ENCODE data around the gene TUBB4A.

The TUBB4A gene

GRCh38 chr19:6495947-6496346, 6.2 kb downstream of the TUBB4A start:
- DNase-seq (ENCODE audit: low read depth in 4 of 4, low spot score in 1 of 4) = no peak

DNA sequence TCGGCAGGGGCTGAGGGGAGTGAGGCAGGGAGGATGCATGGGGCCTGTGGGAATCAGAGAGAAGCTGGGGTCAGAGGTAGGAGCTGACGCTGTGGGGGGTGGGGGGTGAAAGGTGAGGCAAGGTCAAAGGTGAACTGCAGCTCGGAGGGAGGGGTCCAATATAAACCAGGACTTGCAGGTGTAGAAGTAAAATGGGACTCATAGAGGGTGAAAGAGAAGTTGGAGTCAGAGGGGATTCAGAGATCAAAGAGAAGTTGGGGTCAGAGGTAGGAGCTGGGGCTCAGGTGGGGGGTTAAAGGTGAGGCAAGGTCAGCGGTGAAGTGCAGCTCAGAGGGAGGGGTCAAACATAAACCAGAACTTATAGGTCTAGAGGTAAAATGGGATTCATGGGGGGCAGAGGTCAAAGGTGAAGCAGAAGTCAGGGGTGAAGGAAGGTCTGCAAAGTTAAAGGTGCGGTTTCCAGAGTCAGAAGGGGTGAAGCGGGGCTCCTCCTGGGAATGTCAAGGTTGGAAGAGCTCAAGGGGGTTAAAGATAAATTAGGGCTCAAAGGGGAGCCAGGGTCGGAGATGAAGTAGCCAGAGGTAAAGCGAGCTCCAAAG, 7.6 kb downstream of the TUBB4A start:
- DNase-seq (ENCODE audit: low read depth in 4 of 4, low spot score in 1 of 4) = no peak

- no peak for DNase-seq (ENCODE audit: low read depth in 4 of 4, low spot score in 1 of 4)
Measured at GRCh38 chr19:6491802-6492592, 10.1 kb downstream of the TUBB4A start.

- DNase-seq (ENCODE audit: low read depth in 4 of 4, low spot score in 1 of 4) = no peak
Measured at GRCh38 chr19:6490134-6490533, 12.0 kb downstream of the TUBB4A start.

DNA sequence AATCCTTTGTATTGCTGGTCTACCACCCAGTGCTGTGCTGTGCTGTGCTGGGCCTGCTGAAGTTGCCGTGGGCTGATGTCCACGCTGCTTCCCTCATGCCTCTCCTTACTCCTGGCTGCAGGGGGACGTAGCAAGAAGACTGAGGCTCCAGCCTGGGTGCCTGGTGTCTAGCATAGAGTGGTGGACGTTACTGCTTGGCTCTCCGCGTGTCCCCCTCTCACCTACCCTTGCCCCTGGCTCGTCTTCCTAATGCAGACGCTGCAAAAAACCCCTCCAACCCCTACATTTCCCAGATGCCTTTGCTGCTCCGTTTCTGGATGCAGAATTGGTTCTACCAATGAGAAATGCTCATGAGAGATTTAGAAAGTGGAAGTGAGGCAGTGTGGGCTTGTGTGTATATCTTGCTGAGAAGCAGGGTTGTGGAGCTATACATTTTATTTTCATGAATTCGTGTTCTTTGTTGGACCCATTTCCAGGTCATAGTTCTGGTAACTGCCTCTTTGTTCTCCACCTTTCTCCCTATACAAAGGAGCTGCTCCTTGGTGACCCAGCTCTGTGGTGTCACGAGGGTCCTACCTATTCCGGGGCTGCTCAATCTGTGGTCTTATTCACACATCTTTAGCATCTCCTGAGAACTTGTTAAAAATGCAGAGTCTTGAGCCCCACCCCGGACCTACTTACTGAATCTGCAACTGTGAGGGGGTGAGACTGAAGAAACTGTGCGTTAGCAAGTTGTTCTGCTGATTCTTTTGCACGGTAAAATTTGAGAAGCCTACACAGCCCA, 12.6 kb downstream of the TUBB4A start:
- DNase-seq (ENCODE audit: low read depth in 4 of 4, low spot score in 1 of 4) = no peak

DNA sequence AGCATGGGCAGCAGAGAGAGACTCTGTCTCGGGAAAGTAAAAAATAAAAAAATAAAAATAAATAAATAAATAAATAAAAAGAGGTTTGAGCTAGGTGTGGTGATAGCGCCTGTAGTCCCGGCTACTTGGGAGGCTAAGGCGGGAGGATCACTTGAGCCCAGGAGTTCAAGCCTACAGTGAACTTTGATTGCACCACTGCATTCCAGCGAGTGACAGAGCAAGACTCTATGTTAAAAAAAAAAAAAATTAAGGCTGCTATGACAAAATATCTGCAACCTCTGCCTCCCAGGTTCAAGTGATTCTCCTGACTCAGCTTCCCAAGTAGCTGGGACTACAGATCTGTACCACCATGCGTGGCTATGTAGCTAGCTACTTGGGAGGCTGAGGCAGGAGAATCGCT, 17.3 kb downstream of the TUBB4A start:
- no peak for DNase-seq (ENCODE audit: low read depth in 4 of 4, low spot score in 1 of 4)

GRCh38 chr19:6484230-6484629, 17.9 kb downstream of the TUBB4A start:
- DNase-seq (ENCODE audit: low read depth in 4 of 4, low spot score in 1 of 4) = no peak

DNA sequence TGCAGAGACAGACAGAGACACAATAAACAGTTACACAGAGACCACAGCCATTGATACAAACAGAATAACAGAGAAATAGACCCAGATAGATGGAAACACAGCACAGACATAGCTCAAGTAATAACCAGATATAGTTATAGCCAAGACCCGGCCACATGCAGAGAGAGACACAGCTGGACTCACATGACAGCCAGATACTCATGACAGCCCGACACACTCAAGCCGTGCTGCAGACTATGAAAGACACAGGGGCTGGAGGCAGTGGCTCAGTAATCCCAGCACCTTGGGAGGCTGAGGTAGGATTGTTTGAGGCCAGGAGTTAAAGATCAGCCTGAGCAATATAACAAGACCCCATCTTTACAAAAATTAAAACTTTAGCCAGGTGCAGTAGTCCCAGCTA, 18.9 kb downstream of the TUBB4A start:
- DNase-seq (ENCODE audit: low read depth in 4 of 4, low spot score in 1 of 4) = no peak

- no peak for DNase-seq (ENCODE audit: low read depth in 4 of 4, low spot score in 1 of 4)
Measured at GRCh38 chr19:6482343-6482686, 19.8 kb downstream of the TUBB4A start.

GRCh38 chr19:6481541-6482342, 20.4 kb downstream of the TUBB4A start, which contains the start of gene DENND1C:
Gene DENND1C (minus strand): TSS chr19:6481787. CDS start chr19:6481695, 92 bp downstream.
- peak in 3 of 4 experiments; percentile 34 to 63 (median 49) for DNase-seq (ENCODE audit: low read depth in 4 of 4, low spot score in 1 of 4)

- DNase-seq (ENCODE audit: low read depth in 4 of 4, low spot score in 1 of 4) = no peak
Measured at GRCh38 chr19:6480848-6481415, 21.2 kb downstream of the TUBB4A start.

DNA sequence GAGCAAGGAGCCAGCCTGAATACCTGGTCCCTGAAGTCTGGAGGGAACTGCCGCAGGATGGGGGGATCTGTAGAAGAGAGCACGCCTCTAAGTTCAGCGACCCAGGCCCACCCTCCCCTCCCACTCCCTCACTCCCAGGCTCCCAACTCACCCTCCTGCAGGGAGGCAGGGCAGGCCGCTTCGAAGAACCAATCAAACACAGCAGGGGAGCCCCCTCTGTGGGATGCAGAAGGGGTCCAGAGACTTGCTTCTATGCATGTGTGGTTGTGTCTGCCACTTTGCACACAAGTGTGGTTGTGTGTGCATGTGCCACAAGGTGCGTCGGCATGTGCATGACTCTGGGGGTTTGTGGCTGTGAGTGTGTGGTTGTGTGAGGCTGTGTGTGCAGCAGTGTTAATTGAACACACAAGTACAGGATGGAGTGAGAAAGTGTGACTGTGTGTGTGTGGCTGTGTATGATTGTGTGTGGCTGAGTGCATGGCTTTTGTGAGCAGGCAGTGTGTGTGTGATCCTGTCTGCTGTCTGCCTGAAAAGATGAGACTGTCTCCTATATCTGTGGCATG, 22.2 kb downstream of the TUBB4A start:
- DNase-seq (ENCODE audit: low read depth in 4 of 4, low spot score in 1 of 4) = no peak

DNA sequence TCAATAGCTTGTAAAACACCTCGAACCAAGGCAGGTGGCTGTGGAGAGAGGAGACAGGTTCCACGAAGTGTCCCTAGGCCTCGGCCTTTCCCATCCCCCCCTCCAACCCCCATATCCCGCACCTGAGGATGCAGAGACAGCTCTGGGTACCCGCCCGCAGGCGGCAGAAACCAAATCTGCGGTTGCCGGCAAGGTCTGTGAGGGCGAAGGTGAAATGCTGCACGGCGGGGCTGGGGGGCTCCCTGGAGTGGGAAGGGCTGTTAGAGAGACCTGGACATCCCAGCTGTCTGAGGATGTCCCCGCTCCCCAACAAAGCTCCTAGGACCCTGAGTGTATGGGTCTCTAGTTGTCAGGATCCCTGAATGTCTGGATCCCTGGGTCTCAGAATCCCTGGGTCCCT, 23.3 kb downstream of the TUBB4A start:
- no peak for DNase-seq (ENCODE audit: low read depth in 4 of 4, low spot score in 1 of 4)

DNA sequence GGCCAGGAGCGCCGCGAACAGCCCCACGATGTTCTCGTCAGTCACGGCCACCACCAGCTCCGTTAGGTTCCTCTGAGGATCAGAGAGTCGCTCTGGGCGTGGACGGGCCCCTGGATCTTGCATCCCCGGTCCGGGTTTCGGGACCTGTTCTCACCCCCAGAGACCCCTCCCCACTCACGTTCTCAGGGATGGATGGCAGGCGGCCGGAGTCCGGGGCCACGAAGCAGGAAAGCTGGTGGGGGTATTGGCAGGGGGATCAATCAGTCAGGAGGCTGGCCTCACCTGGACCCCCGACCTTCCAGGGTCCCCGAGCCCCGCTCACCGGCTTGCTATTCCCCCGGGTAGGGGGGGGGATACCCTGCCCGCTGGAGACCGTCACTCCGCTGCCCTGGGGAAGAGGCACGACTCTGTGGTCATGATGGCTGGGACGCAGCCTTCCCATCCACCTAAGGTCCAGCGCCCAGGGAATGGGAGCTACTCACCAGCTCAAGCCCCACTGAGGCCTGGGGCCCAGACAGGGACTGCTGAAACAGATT, 25.1 kb downstream of the TUBB4A start:
- DNase-seq (ENCODE audit: low read depth in 4 of 4, low spot score in 1 of 4) = no peak

DNA sequence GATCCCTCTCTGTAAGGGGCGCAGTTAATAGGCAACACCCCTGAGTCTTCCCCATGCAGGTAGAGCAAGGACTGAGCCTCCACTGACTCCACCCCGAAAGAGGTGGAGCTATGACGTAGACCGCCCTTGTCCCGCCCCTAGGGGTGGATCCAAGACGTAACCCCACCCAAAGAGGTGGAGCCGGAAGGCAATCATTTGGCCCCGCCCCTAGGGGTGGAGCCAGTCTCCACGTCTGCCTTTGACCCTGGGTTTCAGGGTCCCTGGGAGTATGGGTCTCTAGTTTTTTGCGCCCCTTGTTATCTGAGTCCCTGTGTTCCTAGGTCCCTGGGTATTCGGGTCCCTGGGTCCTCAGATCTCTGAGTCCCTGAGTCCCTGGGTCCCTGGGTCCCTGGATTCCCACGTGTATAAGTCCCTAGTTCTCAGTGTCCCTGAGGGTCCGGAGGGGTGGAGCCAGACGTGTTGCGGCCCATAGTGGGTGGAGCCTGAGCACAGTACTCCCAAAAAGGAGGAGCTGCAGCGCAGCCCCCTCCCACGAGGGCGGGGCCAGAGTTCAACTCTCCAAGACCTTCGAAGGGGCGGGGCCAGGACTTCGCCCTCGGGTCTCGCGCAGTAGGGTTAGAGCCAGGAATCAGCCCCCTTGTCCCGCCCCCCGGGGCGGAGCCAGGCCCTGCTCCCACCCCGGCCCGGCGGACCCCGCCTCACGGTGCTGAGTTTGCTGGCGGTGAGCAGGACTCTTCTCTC, 25.8 kb downstream of the TUBB4A start:
- peak; percentile 37 to 53 (median 44) for DNase-seq (ENCODE audit: low read depth in 4 of 4, low spot score in 1 of 4)

DNA sequence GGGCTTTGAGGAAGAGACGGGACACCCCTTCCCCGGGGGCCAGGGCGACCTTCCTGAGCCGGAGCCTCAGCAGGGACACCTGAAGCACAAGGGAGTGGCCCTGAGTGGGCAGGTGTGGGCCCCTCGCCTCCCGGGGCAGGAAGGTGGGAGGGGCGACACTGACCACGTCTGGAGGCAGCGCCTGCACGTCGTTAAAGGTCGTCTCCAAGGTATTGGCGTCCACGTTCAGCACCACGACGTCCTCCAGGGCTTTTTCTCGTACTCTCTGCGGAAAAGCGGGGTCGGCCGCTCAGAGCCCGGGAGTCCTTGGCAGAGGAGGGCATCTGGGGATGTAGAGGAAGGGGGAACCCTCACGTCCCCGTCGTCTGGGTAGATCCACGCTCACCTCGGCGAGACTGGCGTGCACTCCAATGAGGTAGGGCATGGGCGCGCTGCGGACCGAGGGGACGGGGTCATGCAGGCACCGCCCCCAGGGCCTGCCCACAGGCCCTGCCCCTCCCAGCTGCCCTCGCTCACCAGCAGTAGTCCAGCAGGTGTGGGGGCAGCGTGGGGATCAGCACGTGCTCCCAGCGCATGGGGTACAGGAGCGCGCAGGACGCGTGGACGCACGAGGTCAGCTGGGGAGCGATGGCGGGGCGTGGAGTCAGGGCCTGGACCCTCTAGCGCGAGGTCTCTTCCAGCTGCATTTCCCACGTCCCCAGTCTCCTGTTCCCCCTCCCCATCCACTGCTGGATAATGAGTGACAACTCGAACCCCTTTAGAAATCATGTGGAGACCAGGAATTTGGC, 26.6 kb downstream of the TUBB4A start:
- no peak for DNase-seq (ENCODE audit: low read depth in 4 of 4, low spot score in 1 of 4)

DNA sequence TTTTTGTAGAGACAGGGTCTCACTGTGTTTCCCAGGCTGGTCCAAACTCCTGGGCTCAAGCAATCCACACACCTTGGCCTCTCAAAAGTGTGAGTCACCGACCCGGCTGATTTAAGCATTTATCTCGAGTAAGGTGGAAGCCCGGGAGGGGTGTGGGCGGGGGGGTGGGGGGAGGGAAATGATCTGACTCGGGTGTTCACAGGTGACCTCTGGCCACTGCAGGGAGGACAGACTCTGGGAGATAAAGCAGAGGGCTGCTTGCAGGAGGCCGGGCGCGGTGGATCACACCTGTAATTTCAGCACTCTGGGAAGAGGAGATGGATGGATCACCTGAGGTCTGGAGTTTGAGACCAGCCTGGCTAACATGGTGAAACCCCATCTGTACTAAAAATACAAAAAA, 28.5 kb downstream of the TUBB4A start:
- no peak for DNase-seq (ENCODE audit: low read depth in 4 of 4, low spot score in 1 of 4)

DNA sequence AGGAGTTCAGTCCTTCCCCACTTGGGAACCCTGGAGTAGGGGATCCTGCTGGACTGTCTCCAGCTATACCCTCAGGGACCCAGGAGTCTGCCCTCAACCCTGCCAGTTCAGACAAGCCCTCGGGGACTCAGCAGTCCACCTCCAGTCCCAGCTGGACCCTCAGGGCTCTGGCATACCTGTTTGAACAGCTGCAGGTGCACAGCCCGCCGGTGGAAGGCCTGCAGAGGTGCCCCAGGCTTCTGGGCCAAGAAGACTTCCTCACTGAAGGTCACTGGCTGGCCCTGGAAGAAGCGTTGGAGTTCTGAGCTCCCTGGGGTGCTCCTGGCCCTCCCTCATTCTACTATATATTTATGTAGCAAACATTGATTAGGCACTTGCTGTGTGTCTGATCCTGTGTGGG, 29.4 kb downstream of the TUBB4A start:
- no peak for DNase-seq (ENCODE audit: low read depth in 4 of 4, low spot score in 1 of 4)

GRCh38 chr19:6471076-6471475, 31.0 kb downstream of the TUBB4A start:
- no peak for DNase-seq (ENCODE audit: low read depth in 4 of 4, low spot score in 1 of 4)
